ENCODE results near the gene ANKRD6. TPM values are rescaled to one million over a fixed set of nuclear protein-coding genes. Genes with fewer than 3 reads are reported as not detected.

ANKRD6 gene
- total and polyA plus RNA-seq, 9 donors = 5.9 to 12.2 (median 7.7) TPM

DNA sequence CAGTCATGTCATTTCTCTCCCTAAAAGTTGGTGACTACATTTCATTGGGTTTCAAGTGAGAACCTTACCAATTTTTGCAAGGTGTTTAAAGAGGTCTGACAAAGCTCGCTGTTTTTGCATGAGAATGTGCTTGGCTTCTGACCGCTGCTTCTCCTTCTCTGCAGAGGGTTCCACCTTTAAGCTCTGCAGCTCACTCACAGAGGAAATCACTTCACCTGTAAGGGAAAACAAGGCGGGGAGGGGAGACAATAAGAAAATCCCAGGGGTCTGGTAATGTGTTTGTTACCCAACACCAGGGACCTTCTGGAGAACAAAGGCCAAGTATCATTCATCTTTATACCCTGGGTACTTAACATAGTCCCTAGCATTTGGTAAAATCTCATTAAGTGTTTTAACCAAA, 245.6 kb downstream of the ANKRD6 start:
- H3K36me3 ChIP-seq (ENCODE audit: control insufficient read depth, insufficient read depth, low read length) = peaks cover 77% of the 10 kb centered on the region
- no peaks in the 10 kb centered on the region for H3K9me3 ChIP-seq (replicated peaks; ENCODE audit: control insufficient read depth, low read depth, low read length)
- H3K27ac ChIP-seq (ENCODE audit: low read length) = no peak overlapping the region
- no peak for DNase-seq
- H3K27me3 ChIP-seq (ENCODE audit: control insufficient read depth, insufficient read depth, low read length) = no peaks in the 10 kb centered on the region
- H3K4me3 ChIP-seq (ENCODE audit: low read length) = no peak overlapping the region
- WGBS (ENCODE audit: insufficient coverage) = no CpG with 5 or more reads among the region's 3 CpGs
- no peaks in the 10 kb centered on the region for H3K4me1 ChIP-seq (ENCODE audit: control insufficient read depth, insufficient read depth, low read length)

DNA sequence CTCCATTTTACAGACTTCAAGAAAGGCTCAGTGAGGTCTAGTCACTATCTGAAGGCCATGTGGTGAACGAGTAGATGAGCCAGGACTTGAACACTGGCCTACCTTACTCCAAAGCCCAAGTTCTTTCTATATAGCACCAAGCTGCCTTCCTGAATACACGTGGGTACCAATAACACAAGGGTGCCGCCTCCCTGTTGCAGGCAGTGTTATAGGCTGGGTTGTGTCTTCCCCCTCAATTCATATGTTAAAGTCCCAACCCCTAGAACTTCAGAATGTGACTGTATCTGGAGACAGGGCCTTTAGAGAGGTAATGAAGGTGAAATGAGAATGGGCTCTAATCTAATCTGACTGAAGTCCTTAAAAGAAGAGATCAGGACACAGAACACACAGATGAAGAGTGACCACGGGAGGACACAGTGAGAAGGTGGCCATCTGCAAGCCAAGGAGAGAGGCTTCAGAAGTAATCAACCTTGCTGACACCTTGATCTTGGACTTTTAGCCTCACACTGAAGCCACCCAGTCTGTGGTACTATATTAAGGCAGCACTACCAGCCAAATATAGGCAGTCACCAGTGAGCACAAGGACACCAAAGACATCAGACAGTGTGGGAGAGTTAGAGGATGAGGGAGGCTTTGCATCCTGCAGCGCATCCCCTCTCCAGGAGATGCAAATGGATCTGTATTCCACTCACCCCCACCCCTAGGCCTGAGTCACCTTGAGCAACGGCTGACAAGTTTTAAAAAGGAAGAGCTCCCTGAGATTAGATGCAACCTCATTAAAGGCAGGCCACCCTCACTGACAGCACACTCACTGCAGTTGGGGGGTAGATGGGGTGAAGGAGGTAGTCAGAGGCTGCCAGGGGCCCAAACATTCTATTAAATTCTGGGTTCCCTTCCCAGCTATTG, 246.5 kb downstream of the ANKRD6 start:
- WGBS (ENCODE audit: insufficient coverage) = 89% methylated on average over 2 of the region's 6 CpGs
- Histone ChIP-seq H3K9me3 (replicated peaks; ENCODE audit: control insufficient read depth, low read depth, low read length) (no peaks in the 10 kb centered on the region), H3K27me3 (ENCODE audit: control insufficient read depth, insufficient read depth, low read length) (no peaks in the 10 kb centered on the region), H3K27ac (ENCODE audit: low read length) (no peak overlapping the region), H3K4me1 (ENCODE audit: control insufficient read depth, insufficient read depth, low read length) (no peaks in the 10 kb centered on the region), H3K36me3 (ENCODE audit: control insufficient read depth, insufficient read depth, low read length) (peaks cover 71% of the 10 kb centered on the region), H3K4me3 (ENCODE audit: low read length) (no peak overlapping the region)
- no peak for DNase-seq

DNA sequence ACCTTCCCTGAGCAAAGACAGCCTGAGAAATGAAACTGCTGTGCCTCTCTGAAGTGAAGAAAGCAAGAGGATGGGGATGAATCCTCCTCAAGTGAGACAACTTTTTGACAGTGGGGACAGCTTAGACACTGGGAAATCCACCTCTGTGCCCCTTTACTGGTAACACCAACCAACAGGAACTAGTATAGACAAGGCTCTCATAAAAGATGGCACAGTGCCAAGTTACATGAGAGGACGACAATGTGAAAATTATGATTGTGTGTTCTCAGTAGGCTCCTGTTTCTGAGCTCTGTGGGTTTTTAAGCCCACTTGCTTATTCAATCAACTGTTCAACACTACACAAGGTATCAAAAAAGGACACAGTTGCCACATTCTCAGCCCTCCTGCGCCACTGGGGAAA, 247.2 kb downstream of the ANKRD6 start:
- WGBS (ENCODE audit: insufficient coverage) = 100% methylated on average over 1 of the region's 2 CpGs
- peaks cover 69% of the 10 kb centered on the region for H3K36me3 ChIP-seq (ENCODE audit: control insufficient read depth, insufficient read depth, low read length)
- H3K27ac ChIP-seq (ENCODE audit: low read length) = no peak overlapping the region
- no peak overlapping the region for H3K4me3 ChIP-seq (ENCODE audit: low read length)
- no peak for DNase-seq
- no peaks in the 10 kb centered on the region for H3K27me3 ChIP-seq (ENCODE audit: control insufficient read depth, insufficient read depth, low read length)
- H3K4me1 ChIP-seq (ENCODE audit: control insufficient read depth, insufficient read depth, low read length) = no peaks in the 10 kb centered on the region
- H3K9me3 ChIP-seq (replicated peaks; ENCODE audit: control insufficient read depth, low read depth, low read length) = no peaks in the 10 kb centered on the region

DNA sequence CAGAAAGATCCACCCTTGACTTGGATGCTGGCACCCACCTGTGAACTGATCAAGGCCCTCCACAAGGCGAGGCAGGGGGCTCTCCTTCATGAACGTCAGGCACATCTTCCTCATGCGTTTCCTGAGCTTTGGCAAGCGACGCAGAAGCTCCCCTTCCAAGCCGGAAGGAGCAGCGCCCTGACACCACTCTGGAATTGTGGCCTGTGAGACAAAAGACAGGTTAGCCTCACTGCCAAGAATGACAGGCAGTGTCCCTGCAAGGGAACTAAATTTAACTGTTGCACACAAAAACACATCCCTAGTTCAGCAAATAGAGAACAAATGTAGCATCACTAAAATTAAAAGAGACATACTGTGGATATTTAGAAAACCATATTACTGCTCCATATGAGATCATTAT, 247.6 kb downstream of the ANKRD6 start:
- Histone ChIP-seq H3K36me3 (ENCODE audit: control insufficient read depth, insufficient read depth, low read length) (peaks cover 69% of the 10 kb centered on the region), H3K9me3 (replicated peaks; ENCODE audit: control insufficient read depth, low read depth, low read length) (no peaks in the 10 kb centered on the region), H3K4me3 (ENCODE audit: low read length) (no peak overlapping the region), H3K27ac (ENCODE audit: low read length) (no peak overlapping the region), H3K27me3 (ENCODE audit: control insufficient read depth, insufficient read depth, low read length) (no peaks in the 10 kb centered on the region), H3K4me1 (ENCODE audit: control insufficient read depth, insufficient read depth, low read length) (no peaks in the 10 kb centered on the region)
- 88% methylated on average over 7 of the region's 7 CpGs for WGBS (ENCODE audit: insufficient coverage)
- no peak for DNase-seq

DNA sequence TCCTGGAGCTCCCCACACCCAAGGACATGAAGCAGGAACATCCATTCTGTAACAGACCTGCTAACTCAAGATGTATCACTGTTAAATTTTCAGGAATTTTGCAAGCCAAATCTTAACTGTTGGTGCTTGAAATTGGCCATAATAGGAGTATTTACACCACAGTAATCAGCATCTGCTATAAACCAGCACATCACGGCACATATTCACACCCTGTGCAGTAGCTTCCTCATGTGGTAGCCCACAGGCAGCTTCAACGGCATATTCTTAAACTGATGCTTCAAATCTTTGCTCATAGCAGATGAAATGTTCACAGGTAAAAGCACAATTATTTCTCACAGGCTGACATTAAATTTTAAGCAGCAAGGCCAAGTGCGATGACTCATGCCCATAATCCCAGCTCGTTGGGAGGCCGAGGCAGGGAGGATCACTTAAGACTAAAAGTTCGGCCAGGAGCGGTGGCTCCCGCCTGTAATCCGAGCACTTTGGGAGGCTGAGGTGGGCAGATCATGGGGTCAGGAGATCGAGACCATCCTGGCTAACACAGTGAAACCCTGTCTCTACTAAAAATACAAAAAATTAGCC, 249.1 kb downstream of the ANKRD6 start:
- Histone ChIP-seq H3K4me1 (ENCODE audit: control insufficient read depth, insufficient read depth, low read length) (no peaks in the 10 kb centered on the region), H3K27me3 (ENCODE audit: control insufficient read depth, insufficient read depth, low read length) (no peaks in the 10 kb centered on the region), H3K36me3 (ENCODE audit: control insufficient read depth, insufficient read depth, low read length) (peaks cover 75% of the 10 kb centered on the region), H3K27ac (ENCODE audit: low read length) (no peak overlapping the region), H3K4me3 (ENCODE audit: low read length) (no peak overlapping the region), H3K9me3 (replicated peaks; ENCODE audit: control insufficient read depth, low read depth, low read length) (no peaks in the 10 kb centered on the region)
- DNase-seq = no peak
- WGBS (ENCODE audit: insufficient coverage) = 97% methylated on average over 6 of the region's 10 CpGs

DNA sequence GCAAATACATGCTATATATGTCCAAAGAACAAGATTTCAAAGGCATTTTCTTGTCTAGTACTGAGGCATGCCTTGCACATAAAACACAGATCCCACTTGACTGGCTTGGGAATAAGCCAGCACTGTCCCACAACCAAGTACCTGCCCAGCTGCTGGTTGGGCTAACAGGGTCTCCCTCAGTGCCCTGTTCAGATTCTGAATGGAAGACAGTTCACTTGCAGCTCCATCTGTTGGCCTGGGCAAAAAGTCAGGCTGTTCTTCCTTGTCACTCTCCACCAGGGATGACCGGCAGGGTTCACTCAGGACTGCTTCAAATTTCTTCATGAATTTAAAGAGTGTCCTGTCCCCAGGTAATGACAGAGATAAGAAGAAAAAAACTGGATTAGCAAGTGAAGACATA, 250.0 kb downstream of the ANKRD6 start:
- peaks cover 76% of the 10 kb centered on the region for H3K36me3 ChIP-seq (ENCODE audit: control insufficient read depth, insufficient read depth, low read length)
- no peaks in the 10 kb centered on the region for H3K4me1 ChIP-seq (ENCODE audit: control insufficient read depth, insufficient read depth, low read length)
- H3K9me3 ChIP-seq (replicated peaks; ENCODE audit: control insufficient read depth, low read depth, low read length) = no peaks in the 10 kb centered on the region
- no peak overlapping the region for H3K27ac ChIP-seq (ENCODE audit: low read length)
- WGBS (ENCODE audit: insufficient coverage) = no CpG with 5 or more reads among the region's 1 CpG
- no peak overlapping the region for H3K4me3 ChIP-seq (ENCODE audit: low read length)
- no peak for DNase-seq
- H3K27me3 ChIP-seq (ENCODE audit: control insufficient read depth, insufficient read depth, low read length) = no peaks in the 10 kb centered on the region

Other genes starting within 250 kb of the ANKRD6 start
- 0.40 TPM for gene GABRR1, start 215.8 kb upstream of the ANKRD6 start, total RNA-seq
- gene GABRR1, start 215.8 kb upstream of the ANKRD6 start, polyA plus RNA-seq (ENCODE audit: insufficient read depth in 1 of 8, insufficient read length in 8 of 8, low replicate concordance in 1 of 8) = 1 to 10 TPM in 1 of 8 donors, under 1 TPM in 7; 0.47 to 1.1 (median 0.88) TPM
- gene GABRR2, start 117.9 kb upstream of the ANKRD6 start, total RNA-seq = 0.53 TPM
- gene GABRR2, start 117.9 kb upstream of the ANKRD6 start, polyA plus RNA-seq (ENCODE audit: insufficient read depth in 1 of 8, insufficient read length in 8 of 8, low replicate concordance in 1 of 8) = 1 to 10 TPM in 3 of 8 donors, under 1 TPM in 5; 0.41 to 2.1 (median 0.87) TPM
- 28.3 TPM for gene UBE2J1, start 80.4 kb upstream of the ANKRD6 start, total RNA-seq
- gene UBE2J1, start 80.4 kb upstream of the ANKRD6 start, polyA plus RNA-seq (ENCODE audit: insufficient read depth in 1 of 8, insufficient read length in 8 of 8, low replicate concordance in 1 of 8) = 10 to 100 TPM; 34.6 to 45.9 (median 37.3) TPM
- gene RRAGD, start 20.9 kb upstream of the ANKRD6 start, total RNA-seq = 103 TPM
- gene RRAGD, start 20.9 kb upstream of the ANKRD6 start, polyA plus RNA-seq (ENCODE audit: insufficient read depth in 1 of 8, insufficient read length in 8 of 8, low replicate concordance in 1 of 8) = 100 to 1,000 TPM in 1 of 8 donors, 10 to 100 TPM in 7; 60.2 to 109 (median 73.8) TPM
- 22.5 TPM for gene LYRM2, start 205.6 kb downstream of the ANKRD6 start, total RNA-seq
- gene LYRM2, start 205.6 kb downstream of the ANKRD6 start, polyA plus RNA-seq (ENCODE audit: insufficient read depth in 1 of 8, insufficient read length in 8 of 8, low replicate concordance in 1 of 8) = 10 to 100 TPM; 18.6 to 28.2 (median 26.6) TPM

Measured in muscle of leg (tissue), 11 donors.